HG03565 (cell line): ENCODE data around the gene RAD52.

Experiments used
- ATAC-seq: cut with Tn5 transposase; IDR thresholded peaks from one replicate; pipeline ENCODE4 v1.9.1; 2021; ENCODE audit warnings: mild to moderate bottlenecking, moderate library complexity; ENCODE audit not compliant: unreplicated experiment

The RAD52 gene

DNA sequence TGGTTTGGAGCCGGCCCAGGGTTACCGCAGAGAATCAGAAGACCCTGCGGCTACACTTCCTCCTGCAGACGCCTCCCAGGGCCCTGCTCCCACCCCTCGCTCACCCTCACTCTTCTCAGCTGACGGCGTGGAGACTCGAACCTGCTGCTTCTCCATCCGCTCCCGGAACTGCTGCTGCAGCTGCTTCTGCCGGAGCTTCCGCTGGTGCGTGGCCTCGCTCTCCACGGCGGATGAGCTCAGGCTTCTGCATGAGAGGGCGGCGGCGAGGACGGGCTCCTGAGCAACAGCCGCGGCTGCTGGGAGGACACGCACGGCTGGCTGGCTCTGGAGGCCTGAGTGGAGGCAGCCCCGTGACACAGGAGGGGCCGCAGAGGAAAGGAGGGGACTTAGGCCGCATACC is 33.3 kb downstream of the RAD52 start:
- no peak for ATAC-seq

DNA sequence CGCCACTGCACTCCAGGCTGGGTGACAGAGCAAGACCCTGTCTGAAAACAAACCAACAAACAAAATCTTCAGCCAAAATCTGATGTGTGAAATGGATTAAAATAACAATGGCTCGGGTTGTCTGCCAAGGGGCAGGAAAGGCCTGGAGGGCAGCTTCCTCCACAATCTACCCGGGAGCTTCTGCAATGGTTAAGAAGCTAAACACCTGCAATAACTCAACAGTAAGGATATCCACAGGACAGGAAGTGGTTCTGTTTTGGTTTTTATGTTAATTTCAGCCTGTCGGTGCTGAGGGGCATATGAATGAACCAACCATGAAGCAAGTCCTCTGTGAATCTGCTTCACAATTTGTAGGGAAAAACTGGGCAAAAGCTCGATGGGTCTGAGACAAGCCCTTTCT is 34.4 kb downstream of the RAD52 start:
- ATAC-seq, result no peak

DNA sequence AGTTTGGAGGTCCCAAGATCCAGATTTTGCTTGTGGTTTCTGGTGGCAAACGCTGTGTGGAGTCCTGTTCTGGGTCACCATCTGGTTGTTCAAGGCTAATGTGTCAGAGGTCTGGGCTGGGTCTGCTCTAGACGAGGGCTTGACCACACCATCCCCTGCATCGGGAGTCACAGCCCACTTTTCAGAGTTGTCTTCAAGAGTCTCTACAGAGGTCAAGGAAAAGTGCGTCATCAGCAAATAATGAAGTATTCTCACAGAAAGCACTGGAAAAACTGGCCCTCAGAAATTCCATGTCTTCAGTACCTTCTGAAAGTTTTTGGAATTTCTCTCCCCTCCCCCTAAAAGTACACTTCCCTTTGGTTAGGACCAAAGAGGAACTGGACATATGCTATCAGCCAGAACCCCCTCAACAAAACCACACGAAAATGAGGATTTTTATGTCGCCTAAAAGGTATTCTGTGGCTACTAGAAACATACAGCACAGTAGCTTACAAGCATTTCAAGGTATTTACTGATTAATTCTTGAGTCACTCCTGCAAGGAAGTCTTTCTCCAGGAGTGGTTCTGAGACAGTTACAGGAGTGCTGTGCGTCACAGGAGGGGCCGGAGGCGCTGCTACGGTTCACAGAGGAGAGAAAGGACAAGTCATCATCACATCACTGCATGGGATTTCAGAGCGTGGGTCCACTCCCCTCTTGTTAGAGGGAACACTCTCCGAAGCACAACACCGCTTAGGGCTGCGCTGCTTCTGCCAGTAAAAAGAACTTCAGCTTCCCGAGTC is 35.4 kb downstream of the RAD52 start:
- no peak for ATAC-seq

DNA sequence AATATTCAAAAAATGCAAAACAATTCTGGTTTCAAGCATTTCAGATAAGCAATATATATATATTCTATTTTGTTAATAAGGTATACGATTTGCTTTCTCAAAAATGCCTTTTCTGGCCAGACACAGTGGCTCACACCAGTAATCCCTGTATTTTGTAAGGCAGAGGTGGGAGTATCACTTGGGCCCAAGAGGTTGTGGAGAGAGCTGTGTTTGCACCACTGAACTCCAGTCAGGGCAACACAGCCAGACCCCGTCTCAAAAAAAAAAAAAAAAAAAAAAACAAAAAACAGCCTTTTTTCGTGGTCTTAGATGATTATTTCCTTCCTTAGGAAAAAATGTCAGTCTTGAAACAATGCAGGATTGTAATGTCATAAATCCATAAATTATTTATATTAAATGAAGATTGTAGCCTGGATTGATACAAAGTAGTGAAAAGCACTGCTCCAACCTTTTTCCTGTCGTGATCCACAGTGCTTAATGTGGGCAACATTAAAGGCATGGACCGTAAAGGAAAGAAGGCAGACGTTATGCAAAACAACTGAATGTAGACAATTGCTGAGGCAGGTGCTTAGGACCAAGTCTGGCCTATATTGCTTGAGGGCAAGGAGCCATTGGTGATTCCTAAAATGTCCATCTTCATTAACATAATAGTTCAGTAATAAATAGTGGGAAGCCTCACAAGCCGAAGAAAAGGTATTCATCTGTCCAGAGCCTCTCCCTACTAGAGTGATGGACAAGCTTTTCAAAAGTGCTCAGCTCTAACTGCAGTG is 36.8 kb downstream of the RAD52 start:
- ATAC-seq, result no peak

DNA sequence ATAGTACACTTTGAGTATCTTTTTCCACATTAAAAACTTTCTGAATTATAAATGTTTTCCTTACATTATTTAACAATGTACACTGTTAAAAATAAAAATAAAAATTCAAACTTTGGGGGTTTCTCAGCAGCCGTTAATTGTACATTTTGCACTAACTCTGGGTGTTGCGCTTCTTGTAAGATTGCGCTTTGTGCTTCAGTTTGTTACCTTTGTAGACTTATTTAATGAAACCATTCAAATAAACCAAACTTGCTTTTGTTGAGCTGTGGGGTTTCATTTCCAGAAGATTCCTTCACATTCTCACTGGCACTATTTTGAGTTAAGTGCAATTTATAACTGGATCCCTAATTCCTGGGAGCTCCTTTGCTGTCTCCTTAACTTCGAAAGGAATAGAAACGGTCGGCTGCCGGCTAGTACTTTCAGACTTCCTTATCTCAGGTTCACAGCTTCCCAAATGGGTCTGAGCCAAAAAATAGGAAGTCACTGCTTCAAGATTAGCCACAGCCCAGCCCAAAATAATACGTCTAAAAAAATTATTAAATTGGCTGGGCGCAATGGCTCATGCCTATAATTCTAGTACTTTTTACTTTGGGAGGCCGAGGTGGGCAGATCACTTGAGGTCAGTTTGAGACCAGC is 38.2 kb downstream of the RAD52 start:
- no peak for ATAC-seq

DNA sequence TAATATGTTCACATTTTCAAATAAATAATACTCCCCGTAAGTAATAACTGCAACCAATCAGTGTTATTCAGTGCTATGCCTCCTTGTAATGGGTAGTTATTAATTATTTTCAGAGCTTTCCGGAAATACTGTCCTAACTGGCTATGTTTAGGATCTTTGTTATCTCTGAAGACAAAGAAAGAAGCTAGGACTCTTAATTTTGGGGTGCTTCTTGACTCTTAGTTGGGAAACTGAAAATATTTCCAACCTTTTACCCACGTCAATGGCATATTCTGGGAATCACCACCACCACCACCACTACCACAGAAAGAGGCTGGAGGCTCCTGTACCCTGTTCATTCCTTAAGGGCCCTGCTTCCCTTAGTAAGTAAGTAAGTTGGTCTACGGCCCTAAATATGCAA is 39.1 kb downstream of the RAD52 start:
- ATAC-seq, result no peak

DNA sequence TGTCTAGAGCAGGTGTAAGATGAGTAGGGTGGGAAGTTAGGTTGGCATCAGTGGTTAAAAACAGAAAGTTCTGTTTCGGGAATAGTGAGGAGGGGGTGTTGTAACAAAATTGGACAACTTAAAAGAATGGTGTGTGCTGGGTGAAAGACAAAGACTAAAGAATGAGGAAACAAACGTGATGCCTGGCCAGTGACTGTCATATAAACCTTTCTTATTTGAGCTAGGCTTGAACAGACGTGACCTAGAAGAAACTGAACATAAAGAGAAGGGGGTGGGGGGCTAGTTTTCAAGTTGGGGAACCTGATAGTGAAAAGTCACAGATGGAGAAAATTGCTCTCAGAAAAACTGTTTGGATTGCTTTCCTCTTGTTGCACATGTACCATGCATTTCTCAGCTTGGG is 39.6 kb downstream of the RAD52 start:
- no peak for ATAC-seq

DNA sequence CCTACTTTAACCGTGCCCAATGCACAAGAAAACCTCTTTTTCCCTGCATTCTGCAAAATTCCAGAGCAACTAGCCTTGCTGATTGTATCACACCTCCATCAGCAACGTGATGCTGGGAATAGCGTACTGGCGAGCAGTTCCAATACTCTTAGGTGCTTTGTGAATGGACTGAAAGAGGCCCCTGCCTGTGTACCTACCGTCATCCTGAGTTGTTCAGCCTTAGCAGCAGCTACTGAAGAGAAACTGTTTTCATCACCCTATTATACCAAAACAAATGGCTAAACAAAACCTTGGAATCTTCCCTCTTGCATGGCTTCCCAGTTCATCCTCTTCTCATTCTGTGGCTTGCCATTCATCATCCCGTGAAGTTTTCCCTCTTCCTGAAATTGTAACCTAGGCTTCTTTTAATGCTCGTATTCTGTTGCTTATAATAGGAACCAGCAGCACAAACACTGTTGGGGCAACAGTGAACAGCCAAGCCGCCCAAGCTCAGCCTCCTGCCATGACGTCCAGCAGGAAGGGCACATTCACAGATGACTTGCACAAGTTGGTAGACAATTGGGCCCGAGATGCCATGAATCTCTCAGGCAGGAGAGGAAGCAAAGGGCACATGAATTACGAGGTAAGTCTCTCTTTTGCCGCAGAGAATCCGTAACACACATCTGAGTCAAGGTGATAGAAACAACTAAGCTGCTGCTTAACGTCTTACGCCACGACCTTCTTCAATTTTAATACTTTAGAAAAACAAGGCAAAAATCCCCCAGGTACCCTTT is 41.9 kb downstream of the RAD52 start:
- no peak for ATAC-seq

DNA sequence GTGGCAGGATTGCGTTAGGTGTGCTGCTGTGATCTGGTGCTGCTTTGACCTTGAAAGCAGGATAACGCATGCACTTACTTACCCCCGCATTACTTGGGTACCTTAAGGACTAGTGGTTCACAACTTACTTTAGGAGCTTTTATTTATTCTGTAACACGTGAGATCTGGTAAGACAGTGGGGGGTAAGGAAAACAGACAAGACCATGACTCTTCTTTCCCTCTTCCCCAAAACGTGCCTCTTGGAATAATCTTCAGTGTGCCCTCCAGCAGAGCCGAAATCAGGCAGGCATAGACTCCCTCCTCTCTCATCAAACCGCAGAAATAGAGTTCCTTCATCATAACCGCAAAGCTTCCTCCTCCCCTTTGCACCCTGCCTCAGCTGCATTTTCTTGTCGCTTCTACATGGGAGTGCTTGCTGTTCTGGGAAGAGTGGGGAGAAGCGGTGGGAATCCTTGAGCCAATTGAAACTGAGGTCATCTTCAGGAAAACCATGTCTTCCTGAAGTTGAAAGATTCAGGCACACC is 43.4 kb downstream of the RAD52 start:
- no peak for ATAC-seq

DNA sequence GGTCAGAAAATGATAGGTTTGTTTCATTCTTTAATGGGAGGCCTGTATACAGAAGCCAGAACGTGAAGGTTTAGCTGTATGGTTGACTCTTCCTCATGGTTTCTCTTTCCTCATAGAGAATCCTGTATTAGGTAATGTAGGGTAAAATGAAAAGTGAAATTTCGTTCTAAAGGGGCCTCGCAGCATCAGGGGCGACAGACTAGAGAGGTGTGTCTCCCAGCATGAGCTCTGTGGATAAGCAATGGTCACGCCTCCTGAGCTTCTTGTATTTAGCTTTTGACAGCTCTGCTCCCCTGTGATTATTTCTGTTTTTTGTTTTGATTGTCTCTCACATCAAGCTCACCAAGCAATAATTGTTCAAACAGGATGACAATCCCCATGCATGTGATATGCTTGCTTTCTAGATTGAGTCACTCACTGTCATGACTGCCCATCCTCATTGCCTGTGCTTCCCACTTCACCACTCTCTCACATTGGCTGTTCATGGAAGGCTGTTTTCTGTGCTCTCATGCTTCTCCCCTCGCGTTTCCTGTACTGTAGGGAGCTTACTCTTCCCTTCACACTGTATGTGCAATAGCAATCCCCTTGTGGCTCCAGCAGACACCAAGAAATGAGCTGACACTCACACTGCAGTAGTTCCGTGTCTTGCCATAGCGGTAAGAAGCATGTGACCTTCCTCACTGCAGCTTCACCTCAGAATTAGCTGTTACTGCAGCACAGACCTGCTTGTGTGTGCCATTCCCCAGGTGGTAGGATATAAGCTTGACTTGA is 44.0 kb downstream of the RAD52 start:
- no peak for ATAC-seq

DNA sequence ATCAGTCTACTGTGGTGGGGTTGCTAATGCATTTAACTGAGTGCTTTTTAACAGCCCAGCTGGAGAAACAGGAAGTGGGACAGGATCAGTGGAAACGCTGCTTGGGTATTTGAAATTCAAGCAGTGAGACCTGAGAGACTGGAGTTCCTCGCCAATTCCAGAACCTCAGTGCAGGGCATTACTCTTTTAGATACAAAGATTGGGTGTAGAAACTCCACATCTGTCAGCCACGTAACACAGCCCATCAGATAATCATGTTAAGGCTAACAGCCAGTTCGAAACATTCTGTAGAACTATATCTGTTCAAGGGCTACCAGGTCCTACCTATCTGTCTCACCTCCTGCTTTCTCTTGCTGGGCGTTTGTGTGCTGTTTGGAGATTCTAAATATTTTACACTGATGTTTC is 45.5 kb downstream of the RAD52 start:
- no peak for ATAC-seq

DNA sequence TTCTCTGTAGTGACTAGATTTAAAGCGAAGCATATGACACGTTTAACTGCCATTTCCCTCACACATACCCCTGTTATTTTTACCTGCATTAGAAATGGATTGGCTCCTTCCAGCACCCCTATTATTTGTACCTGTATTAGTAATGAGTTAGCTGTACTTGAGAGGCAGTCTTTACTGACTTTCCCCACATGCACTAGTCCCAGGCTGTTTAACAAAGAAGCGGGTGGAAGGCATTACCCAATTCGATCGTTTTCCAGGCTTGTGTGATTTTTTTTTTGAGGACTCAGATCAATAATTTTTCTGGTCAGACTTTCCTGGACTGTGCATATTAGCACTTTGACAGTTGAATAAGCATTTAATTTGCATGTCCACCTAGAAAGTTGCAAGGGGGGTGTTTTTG is 46.4 kb downstream of the RAD52 start:
- no peak for ATAC-seq

DNA sequence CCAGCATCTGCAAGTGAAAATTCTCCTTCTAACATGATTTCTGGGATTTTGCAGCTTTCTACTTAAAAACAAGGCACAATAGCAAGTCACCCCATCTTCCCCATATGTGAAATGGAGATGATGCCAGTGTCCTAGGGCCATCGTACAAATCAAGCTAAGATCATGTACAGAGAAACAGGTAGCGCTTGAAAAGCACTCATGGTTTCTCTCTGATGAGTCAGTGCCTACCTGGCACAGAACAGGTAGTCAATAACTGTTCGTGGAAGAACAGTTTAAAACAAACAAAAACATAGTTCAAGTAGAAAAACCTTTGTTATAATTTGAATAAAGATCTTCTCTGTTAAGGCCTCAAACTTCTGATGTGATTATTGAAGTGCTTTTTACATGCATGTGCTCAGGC is 46.9 kb downstream of the RAD52 start:
- no peak for ATAC-seq

DNA sequence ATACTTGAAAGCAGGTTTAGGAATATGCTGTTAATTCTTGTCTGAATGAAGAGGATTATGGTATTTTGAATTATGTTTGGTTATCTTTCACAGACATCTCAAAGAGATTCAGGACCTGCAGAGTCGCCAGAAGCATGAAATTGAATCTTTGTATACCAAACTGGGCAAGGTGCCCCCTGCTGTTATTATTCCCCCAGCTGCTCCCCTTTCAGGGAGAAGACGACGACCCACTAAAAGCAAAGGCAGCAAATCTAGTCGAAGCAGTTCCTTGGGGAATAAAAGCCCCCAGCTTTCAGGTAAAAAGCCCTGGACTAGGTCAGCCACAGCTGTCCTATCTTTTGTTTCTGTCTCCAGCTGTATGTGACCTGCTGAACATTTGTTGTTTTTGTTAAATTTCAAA is 52.1 kb downstream of the RAD52 start:
- ATAC-seq, result no peak

DNA sequence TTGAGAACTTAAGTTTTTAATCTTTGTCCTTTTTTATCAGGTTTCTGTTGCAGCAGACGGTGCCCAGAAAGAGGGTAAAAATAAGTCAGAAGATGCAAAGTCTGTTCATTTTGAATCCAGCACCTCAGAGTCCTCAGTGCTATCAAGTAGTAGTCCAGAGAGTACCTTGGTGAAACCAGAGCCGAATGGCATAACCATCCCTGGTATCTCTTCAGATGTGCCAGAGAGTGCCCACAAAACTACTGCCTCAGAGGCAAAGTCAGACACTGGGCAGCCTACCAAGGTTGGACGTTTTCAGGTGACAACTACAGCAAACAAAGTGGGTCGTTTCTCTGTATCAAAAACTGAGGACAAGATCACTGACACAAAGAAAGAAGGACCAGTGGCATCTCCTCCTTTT is 53.5 kb downstream of the RAD52 start:
- ATAC-seq, result no peak

DNA sequence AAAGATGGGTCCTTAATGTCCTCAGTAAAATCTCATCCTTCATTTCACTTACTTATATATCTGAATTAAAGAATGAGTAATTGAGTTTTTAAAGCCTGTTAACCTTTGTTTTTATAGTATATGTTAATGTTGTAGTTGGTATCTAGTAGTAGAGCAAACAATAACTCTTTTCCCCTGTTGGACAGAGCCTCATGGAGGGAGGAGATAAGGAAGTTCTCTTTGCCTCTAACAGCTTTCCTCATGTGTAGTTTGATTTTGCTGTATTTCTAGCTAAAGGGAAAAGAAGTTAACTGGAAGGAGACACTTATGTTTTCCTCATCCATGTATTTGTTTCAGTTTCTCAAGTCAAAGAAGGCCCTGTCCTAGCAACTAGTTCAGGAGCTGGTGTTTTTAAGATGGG is 55.3 kb downstream of the RAD52 start:
- no peak for ATAC-seq

DNA sequence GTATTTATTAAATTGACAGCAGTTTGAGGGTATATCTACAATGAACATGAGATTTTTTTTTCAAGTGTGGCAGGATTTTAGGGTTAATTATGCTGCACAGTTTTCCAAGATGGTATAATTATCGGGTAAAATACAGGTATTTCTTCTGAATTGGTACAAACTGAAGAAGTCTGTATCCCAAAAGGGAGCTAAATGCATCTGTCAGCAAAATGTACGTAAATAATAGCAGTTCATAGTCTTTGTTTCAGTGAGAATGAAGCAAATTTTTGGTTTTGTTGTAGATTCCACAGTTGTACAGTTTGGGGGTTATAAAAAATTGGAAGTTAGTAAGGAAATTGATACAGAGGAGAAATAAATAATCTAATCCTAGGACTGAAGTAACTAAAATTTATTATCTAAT is 63.3 kb downstream of the RAD52 start:
- no peak for ATAC-seq

DNA sequence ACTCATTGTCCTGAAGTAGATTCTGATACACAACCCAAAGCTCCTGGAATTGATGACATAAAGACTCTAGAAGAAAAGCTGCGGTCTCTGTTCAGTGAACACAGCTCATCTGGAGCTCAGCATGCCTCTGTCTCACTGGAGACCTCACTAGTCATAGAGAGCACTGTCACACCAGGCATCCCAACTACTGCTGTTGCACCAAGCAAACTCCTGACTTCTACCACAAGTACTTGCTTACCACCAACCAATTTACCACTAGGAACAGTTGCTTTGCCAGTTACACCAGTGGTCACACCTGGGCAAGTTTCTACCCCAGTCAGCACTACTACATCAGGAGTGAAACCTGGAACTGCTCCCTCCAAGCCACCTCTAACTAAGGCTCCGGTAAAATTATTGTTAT is 63.8 kb downstream of the RAD52 start:
- no peak for ATAC-seq

DNA sequence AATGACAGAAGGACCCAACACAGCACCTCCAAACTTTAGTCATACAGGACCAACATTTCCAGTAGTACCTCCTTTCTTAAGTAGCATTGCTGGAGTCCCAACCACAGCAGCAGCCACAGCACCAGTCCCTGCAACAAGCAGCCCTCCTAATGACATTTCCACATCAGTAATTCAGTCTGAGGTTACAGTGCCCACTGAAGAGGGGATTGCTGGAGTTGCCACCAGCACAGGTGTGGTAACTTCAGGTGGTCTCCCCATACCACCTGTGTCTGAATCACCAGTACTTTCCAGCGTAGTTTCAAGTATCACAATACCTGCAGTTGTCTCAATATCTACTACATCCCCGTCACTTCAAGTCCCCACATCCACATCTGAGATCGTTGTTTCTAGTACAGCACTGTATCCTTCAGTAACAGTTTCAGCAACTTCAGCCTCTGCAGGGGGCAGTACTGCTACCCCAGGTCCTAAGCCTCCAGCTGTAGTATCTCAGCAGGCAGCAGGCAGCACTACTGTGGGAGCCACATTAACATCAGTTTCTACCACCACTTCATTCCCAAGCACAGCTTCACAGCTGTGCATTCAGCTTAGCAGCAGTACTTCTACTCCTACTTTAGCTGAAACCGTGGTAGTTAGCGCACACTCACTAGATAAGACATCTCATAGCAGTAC is 64.6 kb downstream of the RAD52 start:
- no peak for ATAC-seq

DNA sequence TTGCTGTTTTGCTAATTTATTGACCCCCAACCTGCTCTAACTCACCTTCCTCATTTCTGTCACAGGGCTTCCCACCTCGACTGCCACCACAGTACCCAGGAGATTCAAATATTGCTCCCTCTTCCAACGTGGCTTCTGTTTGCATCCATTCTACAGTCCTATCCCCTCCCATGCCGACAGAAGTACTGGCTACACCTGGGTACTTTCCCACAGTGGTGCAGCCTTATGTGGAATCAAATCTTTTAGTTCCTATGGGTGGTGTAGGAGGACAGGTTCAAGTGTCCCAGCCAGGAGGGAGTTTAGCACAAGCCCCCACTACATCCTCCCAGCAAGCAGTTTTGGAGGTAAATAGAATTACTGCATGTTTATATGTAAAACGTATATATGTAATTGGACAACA is 68.8 kb downstream of the RAD52 start:
- no peak for ATAC-seq
